Measurements from ENCODE around the gene CDCP1.

The CDCP1 gene

GRCh38 chr3:45134758-45135521 is 11.2 kb downstream of the CDCP1 start:
- DNase-seq, result no peak

- no peak for DNase-seq
Observed at GRCh38 chr3:45132568-45133211, 13.5 kb downstream of the CDCP1 start.

- no peak for DNase-seq
Observed at GRCh38 chr3:45131201-45131600, 15.0 kb downstream of the CDCP1 start.

GRCh38 chr3:45130476-45130875 is 15.7 kb downstream of the CDCP1 start:
- DNase-seq, result no peak

- DNase-seq, result no peak
Observed at GRCh38 chr3:45128950-45129349, 17.2 kb downstream of the CDCP1 start.

GRCh38 chr3:45127130-45127822 is 18.9 kb downstream of the CDCP1 start:
- DNase-seq, result no peak

GRCh38 chr3:45126730-45127129 is 19.4 kb downstream of the CDCP1 start:
- no peak for DNase-seq

GRCh38 chr3:45125550-45126026 is 20.6 kb downstream of the CDCP1 start:
- no peak for DNase-seq

GRCh38 chr3:45124956-45125355 is 21.2 kb downstream of the CDCP1 start:
- no peak for DNase-seq

- no peak for DNase-seq
Observed at GRCh38 chr3:45124352-45124751, 21.8 kb downstream of the CDCP1 start.

GRCh38 chr3:45123581-45124269 is 22.5 kb downstream of the CDCP1 start:
- peak in 1 of 2 donors; percentile 23 for DNase-seq

- no peak for DNase-seq
Observed at GRCh38 chr3:45123030-45123429, 23.1 kb downstream of the CDCP1 start.

- DNase-seq, result no peak
Observed at GRCh38 chr3:45120359-45121158, 25.6 kb downstream of the CDCP1 start.

- DNase-seq, result no peak
Observed at GRCh38 chr3:45119824-45120358, 26.3 kb downstream of the CDCP1 start.

- DNase-seq, result no peak
Observed at GRCh38 chr3:45119376-45119775, 26.8 kb downstream of the CDCP1 start.

- no peak for DNase-seq
Observed at GRCh38 chr3:45118615-45119071, 27.5 kb downstream of the CDCP1 start.

GRCh38 chr3:45116350-45116749 is 29.8 kb downstream of the CDCP1 start:
- no peak for DNase-seq

- no peak for DNase-seq
Observed at GRCh38 chr3:45113625-45114050, 32.5 kb downstream of the CDCP1 start.

GRCh38 chr3:45112939-45113338 is 33.2 kb downstream of the CDCP1 start:
- no peak for DNase-seq

- DNase-seq, result no peak
Observed at GRCh38 chr3:45110509-45110833, 35.7 kb downstream of the CDCP1 start.

- peak; percentile 44 to 54 for DNase-seq
Observed at GRCh38 chr3:45109771-45110508, 36.2 kb downstream of the CDCP1 start.

Data from CD4-positive, alpha-beta T cell treated with Interleukin-1 beta for 1 hour (primary cell).